GM21367 (cell line): Measurements from ENCODE around the gene SHISA4.
"Not testable (repeated sequence)": the region's sequence is repeated elsewhere in the genome, so short reads cannot be mapped to it uniquely, and the experiment has no call there.

Experiments
- ATAC-seq: cut with Tn5 transposase; IDR thresholded peaks from one replicate; pipeline ENCODE4 v1.9.1; 2021; ENCODE audit not compliant: unreplicated experiment

Gene SHISA4

DNA sequence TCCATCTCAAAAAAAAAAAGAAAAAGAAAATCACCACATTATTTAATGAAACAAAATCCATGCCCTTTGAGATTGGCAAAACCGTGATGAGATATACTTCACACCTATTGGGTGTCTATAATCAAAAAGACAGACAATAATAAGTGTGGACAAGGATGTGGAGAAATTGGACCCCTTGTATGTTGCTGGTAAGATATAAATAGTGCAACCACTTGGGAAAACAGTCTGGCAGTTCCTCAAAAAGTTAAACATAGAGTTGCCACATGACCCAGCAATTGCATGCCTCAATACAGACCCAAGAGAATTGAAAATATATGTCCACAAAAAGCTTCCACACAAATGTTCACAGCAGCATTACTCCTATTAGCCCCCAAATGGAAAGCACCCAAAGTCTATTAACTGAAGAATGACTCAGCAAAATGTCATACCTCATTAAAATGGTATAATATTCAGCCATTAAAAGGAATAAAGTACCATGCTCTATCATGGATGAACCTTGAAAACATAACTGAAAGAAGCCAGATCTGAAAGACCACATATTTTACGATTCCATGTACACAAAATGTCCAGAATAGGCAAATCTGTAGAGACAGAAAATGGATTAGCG lies 33.4 kb downstream of the SHISA4 start:
- no peak for ATAC-seq

DNA sequence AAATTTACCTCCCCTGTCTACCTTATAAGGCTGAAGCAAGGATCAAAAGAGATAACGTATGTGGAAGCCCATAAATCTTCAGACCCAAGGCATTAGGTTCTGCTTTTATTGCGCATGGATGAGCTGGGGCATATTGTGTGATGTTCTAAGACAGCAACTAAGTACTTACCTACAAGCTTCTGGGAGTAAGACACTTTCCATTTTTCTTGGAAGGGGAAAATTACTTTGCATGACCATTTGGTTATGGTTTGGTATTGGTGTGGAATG lies 36.5 kb downstream of the SHISA4 start:
- ATAC-seq: no peak

DNA sequence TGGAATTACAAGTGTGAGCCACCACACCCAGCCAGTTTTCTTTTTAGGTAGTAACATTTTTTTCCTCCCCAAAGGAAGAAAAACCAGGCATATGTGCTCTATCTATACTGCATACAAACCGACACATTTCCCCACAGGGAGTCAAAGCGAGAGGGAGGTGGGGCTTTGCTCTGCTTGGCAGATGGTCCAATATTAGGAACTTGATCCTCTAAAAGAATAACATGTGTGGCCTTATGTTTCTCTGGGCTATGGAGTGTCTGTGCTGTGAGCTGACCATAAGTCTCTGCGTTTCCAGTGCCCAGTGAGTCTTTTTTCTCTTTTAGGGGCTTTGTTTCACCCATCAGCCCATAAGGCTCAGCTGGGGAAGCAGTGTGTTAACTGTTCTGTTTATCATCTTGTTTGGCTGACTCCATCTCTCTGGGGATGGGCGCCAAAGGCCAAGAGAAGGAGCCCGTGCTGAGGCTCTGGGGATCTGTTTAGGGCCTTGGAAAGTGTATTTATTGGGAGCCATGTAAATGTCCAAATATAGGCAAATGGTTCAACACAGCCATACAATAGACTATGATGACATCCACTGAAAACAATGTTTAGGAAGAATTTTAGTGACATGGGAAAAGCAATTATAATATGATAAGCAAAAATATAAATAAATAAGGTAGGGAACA lies 37.4 kb downstream of the SHISA4 start:
- ATAC-seq: no peak

DNA sequence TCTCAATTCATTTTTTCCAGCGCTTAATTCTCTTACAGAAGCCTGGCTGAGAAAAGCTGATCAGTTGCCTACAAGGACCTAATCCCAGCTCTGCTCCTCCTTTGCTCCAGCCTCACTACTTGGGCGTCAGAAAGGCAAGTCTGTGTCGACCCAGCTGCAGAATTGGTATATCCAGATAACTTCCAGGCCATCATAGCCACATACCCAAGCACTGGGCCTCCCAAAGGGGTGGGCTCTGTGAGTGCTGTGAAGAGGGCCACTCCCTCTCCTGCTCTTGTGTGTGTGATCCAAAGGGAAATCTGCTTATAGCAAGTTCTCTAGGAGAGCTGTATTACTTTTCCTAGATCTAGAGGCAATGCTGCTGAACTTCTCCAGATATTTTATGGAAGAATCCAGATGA lies 39.6 kb downstream of the SHISA4 start:
- no peak for ATAC-seq

DNA sequence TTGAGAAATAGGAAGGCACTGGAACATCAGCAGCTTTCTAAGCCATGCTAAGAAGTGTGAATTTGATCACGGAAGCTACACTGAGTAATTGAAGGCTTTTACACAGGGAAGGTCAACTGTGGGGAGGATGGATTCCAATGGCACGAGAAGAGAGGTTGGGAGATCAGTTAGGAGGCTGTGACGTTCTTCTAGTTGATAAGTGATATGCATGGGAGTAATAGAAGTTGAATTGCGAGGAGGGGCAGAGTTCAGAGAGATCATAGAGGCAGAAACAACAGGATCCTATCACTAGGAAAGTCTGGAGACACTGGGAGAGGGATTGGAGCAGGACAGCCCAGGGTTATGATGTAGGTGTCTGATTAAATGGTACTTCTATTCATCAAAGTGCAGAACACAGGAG lies 41.4 kb downstream of the SHISA4 start:
- no peak for ATAC-seq

DNA sequence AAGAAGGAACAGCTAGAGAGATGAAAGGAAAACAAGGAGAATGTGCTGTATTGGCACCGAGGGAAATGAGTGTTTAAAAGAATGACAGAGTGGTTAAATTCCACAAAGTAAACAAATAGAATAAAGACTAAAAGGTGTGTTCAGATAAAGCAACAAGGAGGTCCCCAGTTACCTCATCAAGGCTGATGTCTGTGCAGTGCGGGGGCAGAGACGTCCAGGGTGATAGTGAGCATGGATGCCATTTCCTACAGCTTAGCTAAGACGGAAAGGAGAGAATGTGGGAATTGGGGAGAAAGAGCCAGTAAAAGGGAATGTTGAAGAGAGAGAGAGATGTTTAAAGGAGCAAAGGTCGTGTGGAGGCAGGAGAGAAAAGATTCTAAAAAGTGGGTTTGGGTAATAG lies 42.1 kb downstream of the SHISA4 start:
- no peak for ATAC-seq

DNA sequence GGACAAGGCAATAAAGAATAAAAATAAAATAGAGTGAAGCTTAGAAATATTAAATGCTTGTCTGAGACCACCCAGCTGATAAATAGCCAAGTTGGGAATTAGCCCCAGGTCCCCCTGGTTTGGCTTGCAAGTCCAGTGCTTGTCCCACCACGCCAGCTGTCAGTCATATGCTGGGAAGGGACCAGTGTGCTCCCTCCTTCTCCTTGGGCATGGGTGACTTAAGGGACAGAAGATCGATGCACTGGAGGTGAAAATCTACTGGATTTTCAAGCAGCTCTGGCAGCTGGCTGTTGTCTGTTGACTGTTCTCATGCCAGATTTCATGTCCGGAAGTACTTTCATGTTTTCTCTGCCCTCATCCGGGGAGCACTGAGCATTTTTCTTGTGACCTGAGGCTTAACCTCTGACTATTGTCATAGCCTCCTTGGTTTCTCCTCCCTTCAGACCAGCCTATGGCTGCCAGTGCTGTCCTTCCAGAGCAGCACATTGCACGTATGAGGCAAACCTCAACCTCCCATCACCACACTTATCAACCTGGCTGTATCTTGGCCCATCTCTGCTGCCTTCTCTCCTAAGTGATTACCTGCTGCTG lies 45.2 kb downstream of the SHISA4 start:
- ATAC-seq: no peak

DNA sequence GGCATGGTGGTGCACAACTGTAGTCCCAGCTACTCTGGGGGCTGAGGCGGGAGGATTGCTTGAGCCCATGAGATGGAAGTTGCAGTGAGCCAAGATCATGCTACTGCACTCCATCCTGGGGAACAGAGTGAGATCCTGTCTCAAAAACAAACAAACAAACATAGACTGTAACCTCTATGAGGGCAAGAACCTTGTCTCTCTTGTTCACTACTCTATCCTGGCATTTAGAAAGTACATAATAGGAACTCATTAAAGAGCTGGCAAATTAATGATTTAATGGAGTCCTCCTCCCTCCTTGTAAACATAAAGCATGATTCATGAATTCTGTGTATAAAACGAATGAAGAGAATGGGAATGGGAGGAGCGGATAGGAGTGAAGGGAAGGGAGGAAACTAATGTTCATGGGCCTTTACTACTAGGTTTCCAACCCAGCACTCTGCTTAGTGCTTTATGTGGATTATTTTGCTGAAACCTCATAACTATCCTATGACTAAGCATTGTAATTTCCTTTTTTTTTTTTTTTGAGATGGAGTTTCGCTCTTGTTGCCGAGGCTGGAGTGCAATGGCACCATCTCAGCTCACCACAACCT lies 49.0 kb downstream of the SHISA4 start:
- no peak for ATAC-seq

DNA sequence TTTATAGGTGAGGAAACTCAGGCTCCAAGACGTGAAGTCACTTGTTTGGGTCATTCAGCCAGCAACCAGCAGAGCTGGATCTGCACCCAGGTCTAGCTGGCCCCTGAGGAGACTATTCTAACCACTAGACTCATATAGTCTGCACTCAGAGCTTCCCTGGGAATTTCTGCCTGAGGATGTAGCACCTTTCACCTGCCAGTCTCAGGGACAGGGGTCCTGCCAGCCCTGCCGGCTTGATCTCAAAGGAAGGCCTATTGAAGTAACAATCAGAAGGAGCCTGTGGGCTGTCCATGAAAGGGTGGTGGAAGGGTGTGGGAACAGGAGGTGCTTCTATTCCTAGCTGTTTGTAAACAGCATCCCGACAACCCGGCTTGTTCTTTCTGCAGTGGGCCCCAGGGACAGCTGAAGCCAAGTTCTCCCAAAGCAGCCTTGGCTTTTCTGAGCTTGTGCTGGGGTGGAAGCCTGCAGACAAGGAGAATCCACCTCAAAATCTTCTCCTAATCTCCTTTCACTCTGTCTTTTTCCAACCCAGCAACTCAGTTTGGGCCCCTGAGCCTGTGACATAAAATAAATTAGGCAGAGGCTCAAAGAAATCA lies 49.8 kb downstream of the SHISA4 start:
- ATAC-seq: no peak

DNA sequence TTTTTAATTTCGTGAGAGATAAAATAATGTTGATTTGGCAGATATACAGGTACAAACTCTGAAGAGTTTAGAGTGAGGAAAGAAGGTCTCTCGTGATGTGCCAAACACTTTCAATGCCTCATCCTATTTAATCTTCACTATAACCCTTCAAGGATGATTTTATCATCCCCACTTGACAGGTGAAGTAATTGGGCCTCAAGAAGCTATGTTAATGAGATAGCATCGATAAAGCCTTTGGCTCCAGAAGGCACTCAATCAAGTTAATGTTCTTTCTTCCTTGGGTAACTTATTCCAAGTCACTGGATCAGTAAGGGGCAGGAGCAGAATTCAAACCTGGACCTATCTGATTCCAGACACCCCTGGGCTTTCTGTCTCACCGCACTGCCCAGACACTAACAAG lies 50.5 kb downstream of the SHISA4 start:
- no peak for ATAC-seq

DNA sequence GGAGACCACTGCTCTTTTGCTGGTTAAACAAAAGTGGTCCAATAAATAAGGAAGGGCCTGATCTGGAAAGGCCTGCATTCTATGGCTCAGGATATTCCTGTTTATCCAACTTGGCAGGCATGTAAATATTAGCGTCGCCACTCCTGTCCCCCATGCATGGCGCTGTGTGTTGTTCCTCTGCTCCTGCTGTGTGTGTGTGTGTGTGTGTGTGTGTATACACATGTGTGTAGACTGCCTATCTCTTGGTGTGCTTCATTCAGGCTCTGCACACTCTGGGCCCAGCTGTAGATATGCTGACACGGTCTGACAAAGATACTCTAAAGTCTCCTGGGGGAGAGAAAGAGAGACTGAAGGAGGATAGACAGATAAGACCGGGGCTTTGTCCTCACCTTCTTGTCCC lies 50.9 kb downstream of the SHISA4 start:
- ATAC-seq: no peak

DNA sequence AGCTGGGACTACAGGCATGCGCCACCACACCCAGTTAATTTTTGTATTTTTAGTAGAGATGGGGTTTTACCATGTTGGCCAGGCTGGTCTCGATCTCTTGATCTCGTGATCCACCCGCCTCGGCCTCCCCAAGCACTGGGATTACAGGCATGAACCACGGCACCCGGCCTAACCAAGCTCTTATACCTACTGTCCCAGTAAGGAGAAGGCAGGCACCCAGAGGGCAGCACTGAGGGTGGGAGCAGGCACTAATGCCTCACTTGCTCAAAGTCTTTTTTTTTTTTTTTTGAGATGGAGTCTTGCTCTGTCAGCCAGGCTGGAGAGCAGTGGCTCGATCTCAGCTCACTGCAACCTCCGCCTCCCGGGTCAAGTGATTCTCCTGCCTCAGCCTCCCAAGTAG lies 51.6 kb downstream of the SHISA4 start:
- not testable (repeated sequence) for ATAC-seq

DNA sequence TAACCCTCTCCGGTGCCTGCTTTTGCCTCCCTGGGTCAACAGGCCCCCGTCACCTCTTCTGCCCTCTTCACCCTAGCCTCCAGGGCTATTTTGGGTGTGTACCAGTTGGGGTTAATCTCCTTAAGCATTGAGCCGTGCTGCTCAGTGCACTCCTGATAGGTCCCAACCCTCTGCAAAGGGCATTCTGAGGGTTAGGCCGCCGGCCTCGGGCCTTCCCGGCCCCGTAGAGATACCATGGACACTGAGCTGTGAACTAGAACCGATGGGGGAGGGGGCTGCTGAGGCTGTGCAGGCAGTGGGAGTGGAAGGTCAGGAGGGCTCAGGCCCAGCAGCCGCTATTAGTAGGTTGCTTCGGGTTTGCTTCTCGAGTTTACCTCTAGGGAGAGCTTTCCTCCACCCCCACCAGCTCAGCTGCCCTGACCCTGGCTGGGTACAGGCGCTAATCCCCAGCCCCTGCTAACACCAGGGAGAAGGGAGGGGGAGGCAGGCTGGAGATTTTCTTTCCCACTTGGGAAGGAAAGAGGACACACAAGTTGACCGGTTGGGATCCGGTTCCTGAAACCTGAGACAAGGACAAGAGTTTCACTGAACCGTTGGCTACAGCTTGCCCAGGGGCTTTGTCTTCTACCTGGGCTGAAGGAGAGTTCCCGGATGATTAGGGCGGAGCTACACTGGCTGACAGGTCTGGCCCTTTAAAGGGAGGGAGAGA lies 52.9 kb downstream of the SHISA4 start:
- ATAC-seq: no peak

DNA sequence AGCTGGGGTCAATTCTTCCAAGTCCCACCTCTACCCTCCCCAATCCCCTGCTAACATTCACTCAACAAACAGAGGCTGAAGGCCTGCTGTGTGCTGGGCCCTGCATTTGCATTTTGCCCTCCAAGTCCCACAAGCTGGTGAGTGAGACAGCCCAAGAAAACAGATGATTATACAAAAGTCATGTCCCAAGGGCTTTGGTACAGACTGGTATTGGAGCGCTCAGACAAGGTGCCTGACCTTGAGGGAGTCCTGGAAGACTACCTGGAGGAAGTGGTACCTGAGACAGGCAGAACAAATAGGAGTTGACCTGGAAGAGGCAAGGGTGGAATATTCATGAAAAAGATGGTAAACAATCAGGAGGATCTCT lies 53.4 kb downstream of the SHISA4 start:
- ATAC-seq: no peak
